ENCODE measurements around the gene GIPC3. TPM values are rescaled to one million over a fixed set of nuclear protein-coding genes. Genes with fewer than 3 reads are reported as not detected.

Gene GIPC3
- total and polyA plus RNA-seq, 2 experiments from 2014 or later = 0.48 to 0.59 TPM

DNA sequence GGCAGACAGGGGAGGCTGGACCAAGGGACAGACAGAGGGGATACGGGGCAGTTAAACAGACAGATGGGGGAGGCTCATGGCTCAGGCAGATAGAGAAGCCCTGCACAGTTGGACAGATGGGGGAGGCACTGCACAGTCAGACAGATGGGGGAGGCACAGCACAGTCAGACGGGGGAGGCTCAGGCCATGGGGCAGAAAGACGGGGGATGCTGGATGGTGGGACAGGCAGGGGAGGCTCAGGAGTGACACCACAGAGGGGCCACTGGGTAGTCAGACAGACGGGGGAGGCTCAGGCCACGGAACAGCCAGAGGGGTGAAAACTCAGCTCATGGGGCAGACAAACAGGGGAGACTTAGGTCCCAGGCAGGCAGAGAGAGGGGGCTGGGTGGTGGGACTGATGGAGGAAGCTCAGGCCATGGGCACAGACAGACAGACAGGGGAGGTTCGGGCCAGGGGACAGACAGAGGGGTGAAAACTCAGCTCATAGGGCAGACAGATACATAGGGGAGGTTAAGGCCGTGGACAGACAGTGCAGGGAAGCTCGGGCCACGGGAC, 28.8 kb upstream of the GIPC3 start:
- H4K20me1 ChIP-seq (replicated peaks; ENCODE audit: insufficient read depth) = peaks cover 6% of the 10 kb centered on the region; the same call in 1 of the 2 replicates
- H3K4me2 ChIP-seq = peak overlapping the region; percentile 86
- H3K4me3 Mint-ChIP-seq = peak overlapping the region; percentile 85
- H3K27ac ChIP-seq (ENCODE audit: low read depth) = no peak overlapping the region
- no peaks in the 10 kb centered on the region; the same call in 2 of the 3 replicates for H3K36me3 Mint-ChIP-seq (ENCODE audit: low read depth)
- H3K36me3 ChIP-seq (ENCODE audit: insufficient read depth) = no peaks in the 10 kb centered on the region
- H3K9me2 ChIP-seq (ENCODE audit: insufficient read depth) = no peaks in the 10 kb centered on the region
- H3K27me3 Mint-ChIP-seq (ENCODE audit: insufficient read depth, low read depth, poor library complexity) = peaks cover 18% of the 10 kb centered on the region
- no peaks in the 10 kb centered on the region for H3K9me3 Mint-ChIP-seq
- H3K79me2 ChIP-seq (replicated peaks; ENCODE audit: insufficient read depth) = peaks cover 18% of the 10 kb centered on the region
- no peaks in the 10 kb centered on the region for H3F3A ChIP-seq (replicated peaks; ENCODE audit: low read depth)
- H3K27ac Mint-ChIP-seq = no peak overlapping the region; the same call in 1 of the 2 replicates
- H3K4me3 ChIP-seq = peak overlapping the region; percentile 85
- H3K27me3 ChIP-seq (ENCODE audit: insufficient read depth) = peaks cover 10% of the 10 kb centered on the region; the same call in 1 of the 2 replicates
- TF ChIP-seq, protein P1, sequence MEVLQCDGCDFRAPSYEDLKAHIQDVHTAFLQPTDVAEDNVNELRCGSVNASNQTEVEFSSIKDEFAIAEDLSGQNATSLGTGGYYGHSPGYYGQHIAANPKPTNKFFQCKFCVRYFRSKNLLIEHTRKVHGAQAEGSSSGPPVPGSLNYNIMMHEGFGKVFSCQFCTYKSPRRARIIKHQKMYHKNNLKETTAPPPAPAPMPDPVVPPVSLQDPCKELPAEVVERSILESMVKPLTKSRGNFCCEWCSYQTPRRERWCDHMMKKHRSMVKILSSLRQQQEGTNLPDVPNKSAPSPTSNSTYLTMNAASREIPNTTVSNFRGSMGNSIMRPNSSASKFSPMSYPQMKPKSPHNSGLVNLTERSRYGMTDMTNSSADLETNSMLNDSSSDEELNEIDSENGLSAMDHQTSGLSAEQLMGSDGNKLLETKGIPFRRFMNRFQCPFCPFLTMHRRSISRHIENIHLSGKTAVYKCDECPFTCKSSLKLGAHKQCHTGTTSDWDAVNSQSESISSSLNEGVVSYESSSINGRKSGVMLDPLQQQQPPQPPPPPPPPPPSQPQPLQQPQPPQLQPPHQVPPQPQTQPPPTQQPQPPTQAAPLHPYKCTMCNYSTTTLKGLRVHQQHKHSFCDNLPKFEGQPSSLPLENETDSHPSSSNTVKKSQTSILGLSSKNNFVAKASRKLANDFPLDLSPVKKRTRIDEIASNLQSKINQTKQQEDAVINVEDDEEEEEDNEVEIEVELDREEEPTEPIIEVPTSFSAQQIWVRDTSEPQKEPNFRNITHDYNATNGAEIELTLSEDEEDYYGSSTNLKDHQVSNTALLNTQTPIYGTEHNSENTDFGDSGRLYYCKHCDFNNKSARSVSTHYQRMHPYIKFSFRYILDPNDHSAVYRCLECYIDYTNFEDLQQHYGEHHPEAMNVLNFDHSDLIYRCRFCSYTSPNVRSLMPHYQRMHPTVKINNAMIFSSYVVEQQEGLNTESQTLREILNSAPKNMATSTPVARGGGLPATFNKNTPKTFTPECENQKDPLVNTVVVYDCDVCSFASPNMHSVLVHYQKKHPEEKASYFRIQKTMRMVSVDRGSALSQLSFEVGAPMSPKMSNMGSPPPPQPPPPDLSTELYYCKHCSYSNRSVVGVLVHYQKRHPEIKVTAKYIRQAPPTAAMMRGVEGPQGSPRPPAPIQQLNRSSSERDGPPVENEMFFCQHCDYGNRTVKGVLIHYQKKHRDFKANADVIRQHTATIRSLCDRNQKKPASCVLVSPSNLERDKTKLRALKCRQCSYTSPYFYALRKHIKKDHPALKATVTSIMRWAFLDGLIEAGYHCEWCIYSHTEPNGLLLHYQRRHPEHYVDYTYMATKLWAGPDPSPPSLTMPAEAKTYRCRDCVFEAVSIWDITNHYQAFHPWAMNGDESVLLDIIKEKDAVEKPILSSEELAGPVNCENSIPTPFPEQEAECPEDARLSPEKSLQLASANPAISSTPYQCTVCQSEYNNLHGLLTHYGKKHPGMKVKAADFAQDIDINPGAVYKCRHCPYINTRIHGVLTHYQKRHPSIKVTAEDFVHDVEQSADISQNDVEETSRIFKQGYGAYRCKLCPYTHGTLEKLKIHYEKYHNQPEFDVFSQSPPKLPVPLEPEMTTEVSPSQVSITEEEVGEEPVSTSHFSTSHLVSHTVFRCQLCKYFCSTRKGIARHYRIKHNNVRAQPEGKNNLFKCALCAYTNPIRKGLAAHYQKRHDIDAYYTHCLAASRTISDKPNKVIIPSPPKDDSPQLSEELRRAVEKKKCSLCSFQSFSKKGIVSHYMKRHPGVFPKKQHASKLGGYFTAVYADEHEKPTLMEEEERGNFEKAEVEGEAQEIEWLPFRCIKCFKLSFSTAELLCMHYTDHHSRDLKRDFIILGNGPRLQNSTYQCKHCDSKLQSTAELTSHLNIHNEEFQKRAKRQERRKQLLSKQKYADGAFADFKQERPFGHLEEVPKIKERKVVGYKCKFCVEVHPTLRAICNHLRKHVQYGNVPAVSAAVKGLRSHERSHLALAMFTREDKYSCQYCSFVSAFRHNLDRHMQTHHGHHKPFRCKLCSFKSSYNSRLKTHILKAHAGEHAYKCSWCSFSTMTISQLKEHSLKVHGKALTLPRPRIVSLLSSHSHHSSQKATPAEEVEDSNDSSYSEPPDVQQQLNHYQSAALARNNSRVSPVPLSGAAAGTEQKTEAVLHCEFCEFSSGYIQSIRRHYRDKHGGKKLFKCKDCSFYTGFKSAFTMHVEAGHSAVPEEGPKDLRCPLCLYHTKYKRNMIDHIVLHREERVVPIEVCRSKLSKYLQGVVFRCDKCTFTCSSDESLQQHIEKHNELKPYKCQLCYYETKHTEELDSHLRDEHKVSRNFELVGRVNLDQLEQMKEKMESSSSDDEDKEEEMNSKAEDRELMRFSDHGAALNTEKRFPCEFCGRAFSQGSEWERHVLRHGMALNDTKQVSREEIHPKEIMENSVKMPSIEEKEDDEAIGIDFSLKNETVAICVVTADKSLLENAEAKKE (CRISPR knock-in tag; IDR thresholded peaks at IDR 0.05) = no peak
- TF ChIP-seq POLR2AphosphoS5 (IDR thresholded peaks at IDR 0.05; ENCODE audit: low read depth) (no peak), CREB1 (CRISPR knock-in tag; IDR thresholded peaks at IDR 0.05; ENCODE audit: low read depth) (no peak), ZNF114 (CRISPR knock-in tag; IDR thresholded peaks at IDR 0.05) (no peak), NANOG (IDR thresholded peaks at IDR 0.05; ENCODE audit: borderline replicate concordance) (no peak), EZH2phosphoT487 (IDR thresholded peaks at IDR 0.05; ENCODE audit: unreplicated experiment) (no peak), EZH2 (IDR thresholded peaks at IDR 0.05; ENCODE audit: low read depth, unreplicated experiment) (no peak), STAT1 (IDR thresholded peaks at IDR 0.05; ENCODE audit: unreplicated experiment) (no peak), JUNB (IDR thresholded peaks at IDR 0.05; ENCODE audit: unreplicated experiment) (no peak), ZNF331 (CRISPR knock-in tag; IDR thresholded peaks at IDR 0.05; ENCODE audit: low read depth) (no peak)
- TF ChIP-seq, protein P2, sequence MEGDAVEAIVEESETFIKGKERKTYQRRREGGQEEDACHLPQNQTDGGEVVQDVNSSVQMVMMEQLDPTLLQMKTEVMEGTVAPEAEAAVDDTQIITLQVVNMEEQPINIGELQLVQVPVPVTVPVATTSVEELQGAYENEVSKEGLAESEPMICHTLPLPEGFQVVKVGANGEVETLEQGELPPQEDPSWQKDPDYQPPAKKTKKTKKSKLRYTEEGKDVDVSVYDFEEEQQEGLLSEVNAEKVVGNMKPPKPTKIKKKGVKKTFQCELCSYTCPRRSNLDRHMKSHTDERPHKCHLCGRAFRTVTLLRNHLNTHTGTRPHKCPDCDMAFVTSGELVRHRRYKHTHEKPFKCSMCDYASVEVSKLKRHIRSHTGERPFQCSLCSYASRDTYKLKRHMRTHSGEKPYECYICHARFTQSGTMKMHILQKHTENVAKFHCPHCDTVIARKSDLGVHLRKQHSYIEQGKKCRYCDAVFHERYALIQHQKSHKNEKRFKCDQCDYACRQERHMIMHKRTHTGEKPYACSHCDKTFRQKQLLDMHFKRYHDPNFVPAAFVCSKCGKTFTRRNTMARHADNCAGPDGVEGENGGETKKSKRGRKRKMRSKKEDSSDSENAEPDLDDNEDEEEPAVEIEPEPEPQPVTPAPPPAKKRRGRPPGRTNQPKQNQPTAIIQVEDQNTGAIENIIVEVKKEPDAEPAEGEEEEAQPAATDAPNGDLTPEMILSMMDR (conservative IDR thresholded peaks at IDR 0.05; ENCODE audit: low read depth in 2 of 2) = no peak
- TF ChIP-seq, protein P3, sequence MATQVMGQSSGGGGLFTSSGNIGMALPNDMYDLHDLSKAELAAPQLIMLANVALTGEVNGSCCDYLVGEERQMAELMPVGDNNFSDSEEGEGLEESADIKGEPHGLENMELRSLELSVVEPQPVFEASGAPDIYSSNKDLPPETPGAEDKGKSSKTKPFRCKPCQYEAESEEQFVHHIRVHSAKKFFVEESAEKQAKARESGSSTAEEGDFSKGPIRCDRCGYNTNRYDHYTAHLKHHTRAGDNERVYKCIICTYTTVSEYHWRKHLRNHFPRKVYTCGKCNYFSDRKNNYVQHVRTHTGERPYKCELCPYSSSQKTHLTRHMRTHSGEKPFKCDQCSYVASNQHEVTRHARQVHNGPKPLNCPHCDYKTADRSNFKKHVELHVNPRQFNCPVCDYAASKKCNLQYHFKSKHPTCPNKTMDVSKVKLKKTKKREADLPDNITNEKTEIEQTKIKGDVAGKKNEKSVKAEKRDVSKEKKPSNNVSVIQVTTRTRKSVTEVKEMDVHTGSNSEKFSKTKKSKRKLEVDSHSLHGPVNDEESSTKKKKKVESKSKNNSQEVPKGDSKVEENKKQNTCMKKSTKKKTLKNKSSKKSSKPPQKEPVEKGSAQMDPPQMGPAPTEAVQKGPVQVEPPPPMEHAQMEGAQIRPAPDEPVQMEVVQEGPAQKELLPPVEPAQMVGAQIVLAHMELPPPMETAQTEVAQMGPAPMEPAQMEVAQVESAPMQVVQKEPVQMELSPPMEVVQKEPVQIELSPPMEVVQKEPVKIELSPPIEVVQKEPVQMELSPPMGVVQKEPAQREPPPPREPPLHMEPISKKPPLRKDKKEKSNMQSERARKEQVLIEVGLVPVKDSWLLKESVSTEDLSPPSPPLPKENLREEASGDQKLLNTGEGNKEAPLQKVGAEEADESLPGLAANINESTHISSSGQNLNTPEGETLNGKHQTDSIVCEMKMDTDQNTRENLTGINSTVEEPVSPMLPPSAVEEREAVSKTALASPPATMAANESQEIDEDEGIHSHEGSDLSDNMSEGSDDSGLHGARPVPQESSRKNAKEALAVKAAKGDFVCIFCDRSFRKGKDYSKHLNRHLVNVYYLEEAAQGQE (IDR thresholded peaks at IDR 0.05; ENCODE audit: unreplicated experiment) = no peak
- TF ChIP-seq, protein P4, sequence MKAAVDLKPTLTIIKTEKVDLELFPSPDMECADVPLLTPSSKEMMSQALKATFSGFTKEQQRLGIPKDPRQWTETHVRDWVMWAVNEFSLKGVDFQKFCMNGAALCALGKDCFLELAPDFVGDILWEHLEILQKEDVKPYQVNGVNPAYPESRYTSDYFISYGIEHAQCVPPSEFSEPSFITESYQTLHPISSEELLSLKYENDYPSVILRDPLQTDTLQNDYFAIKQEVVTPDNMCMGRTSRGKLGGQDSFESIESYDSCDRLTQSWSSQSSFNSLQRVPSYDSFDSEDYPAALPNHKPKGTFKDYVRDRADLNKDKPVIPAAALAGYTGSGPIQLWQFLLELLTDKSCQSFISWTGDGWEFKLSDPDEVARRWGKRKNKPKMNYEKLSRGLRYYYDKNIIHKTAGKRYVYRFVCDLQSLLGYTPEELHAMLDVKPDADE (IDR thresholded peaks at IDR 0.05) = no peak
- ATAC-seq (no peak), DNase-seq (ENCODE audit: low spot score) (no peak)
- peaks cover 7% of the 10 kb centered on the region for H3K4me1 Mint-ChIP-seq
- H2AFZ ChIP-seq = no peak overlapping the region
- H3K4me1 ChIP-seq (ENCODE audit: insufficient read depth) = no peaks in the 10 kb centered on the region; the same call in 1 of the 2 replicates
